GM10266 (cell line): ENCODE measurements around the gene CSNK1G2.

ENCODE experiments used
- DNase-seq: peaks from one replicate; pipeline ENCODE4 v3.0.0; 2012; ENCODE audit errors: extremely low spot score
- CTCF ChIP-seq: IDR thresholded peaks from 2 replicates; pipeline ENCODE4 v1.5.1; 2012; ENCODE audit warnings: mild to moderate bottlenecking, low read depth; ENCODE audit not compliant: control insufficient read depth, insufficient read depth; ENCODE audit errors: missing control alignments

Gene CSNK1G2

DNA sequence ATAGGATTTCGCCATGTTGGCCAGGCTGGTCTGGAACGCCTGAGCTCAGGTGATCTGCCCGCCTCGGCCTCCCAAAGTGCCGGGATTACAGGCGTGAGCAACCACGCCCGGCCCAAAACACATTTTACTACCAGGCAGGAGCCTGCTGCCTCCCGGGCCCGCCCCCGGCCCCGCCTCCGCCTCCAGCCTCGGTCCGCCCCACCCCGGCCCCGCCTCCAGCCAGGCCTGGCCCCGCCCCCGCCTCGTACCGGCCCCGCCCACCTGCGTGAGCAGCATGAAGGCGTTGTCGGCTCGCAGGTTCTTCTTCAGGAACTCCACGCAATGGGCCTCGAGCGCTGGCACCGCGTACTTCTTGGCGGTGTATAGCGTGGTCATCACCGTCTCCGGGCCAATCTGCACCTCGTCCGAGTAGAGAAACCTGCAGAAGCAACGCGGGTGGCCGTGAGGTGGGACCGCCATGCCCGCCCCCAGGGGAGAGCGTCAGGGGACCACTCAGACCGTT lies 51.8 kb downstream of the CSNK1G2 start:
- DNase-seq = no peak
- no peak for TF ChIP-seq CTCF

- no peak for DNase-seq
- TF ChIP-seq CTCF = no peak
Measured at GRCh38 chr19:1997353-1998233, 56.6 kb downstream of the CSNK1G2 start.

- DNase-seq = no peak
- no peak for TF ChIP-seq CTCF
Measured at GRCh38 chr19:1998712-1999708, 58.0 kb downstream of the CSNK1G2 start.

DNA sequence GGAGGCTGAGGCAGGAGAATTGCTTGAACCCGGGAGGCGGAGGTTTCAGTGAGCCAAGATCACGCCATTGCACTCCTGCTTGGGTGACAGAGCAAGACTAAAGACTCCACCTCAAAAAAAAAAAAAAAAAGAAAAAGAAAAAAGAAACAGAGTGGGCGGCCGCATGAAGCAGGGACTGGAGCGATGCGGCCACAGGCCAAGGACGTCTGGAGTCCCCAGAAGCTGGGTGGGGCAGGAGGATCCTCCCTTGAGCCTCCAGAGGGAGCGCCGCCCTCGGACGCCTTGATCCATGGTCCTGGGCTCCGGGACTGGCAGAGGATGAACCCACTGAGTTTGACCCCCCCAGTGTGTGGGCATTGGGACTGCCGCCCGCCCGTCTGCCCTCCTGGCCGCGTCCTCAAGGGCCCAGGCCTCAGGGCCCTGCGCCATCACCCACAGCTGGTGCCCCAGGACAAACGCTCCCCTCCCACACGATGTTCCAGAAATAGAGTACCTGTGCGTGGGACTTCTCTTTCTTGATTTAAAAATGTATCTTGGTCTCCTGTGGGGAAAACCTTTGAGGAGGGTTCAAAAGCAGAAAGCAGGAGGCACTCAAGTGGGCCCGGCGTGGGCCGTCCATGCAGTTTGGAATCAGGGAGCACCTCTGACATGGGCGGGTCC lies 59.0 kb downstream of the CSNK1G2 start:
- TF ChIP-seq CTCF = no peak
- DNase-seq = no peak

DNA sequence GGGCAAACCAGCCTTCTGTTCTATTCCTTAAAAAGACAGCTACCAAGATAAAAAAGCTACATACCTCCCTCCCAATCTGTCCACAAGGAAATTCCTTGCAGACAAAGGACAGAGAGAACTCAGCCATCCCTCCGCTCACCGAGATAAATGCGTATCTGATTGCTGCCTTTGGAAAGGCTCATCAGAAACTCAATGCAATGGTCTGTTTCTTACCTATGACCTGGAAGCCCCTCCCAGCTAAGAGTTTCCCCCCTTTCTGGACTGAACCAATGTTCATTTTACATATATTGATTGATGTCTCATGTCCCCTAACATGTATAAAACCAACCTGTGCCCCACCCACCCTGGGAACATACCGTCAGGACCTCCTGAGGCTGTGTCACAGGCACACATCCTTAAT lies 62.9 kb downstream of the CSNK1G2 start:
- no peak for DNase-seq
- TF ChIP-seq CTCF = no peak

DNA sequence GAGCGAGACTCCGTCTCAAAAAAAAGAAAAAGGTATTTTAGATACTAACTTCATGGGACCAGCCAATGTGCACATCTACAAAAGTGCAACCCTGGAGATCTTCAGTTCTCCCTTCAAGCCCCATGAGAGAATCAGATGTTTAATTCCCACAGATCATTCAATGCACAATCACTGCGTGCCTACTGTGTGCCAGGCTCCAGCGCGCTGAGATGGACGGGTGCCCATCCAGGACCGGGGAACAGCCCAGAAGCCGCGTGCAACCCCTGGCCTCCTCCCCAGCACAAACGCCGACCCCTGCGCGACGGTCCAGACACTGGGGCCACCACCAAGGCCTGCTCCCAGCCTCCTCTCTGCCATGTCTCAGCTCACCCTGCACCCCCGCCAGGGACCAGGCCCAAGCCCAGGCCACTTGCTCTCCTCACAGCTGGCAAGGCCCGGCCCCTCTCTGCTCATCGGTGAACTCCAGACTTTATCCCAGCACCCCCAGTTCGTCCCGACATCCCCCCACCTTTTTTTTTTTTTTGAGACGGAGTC lies 69.2 kb downstream of the CSNK1G2 start:
- TF ChIP-seq CTCF = no peak

More for the DNA sequence above, 69.2 kb downstream of the CSNK1G2 start:
- DNase-seq = no peak
